Measurements from ENCODE around the gene COL4A2.

GRCh38 chr13:110456550-110456949 is 149.5 kb downstream of the COL4A2 start:
- TF ChIP-seq SP2 (tag by site-specific recombination; IDR thresholded peaks at IDR 0.05) (no peak), CTCF (tag by site-specific recombination; IDR thresholded peaks at IDR 0.05) (no peak), ZNF639 (tag by site-specific recombination; IDR thresholded peaks at IDR 0.05) (no peak), ZBTB8A (tag by site-specific recombination; IDR thresholded peaks at IDR 0.05) (no peak), TCF7L2 (IDR thresholded peaks at IDR 0.05; ENCODE audit: borderline replicate concordance, low read depth, low read length) (no peak), SP7 (tag by site-specific recombination; IDR thresholded peaks at IDR 0.05) (no peak), GLI4 (tag by site-specific recombination; IDR thresholded peaks at IDR 0.05) (no peak)
